OCI-LY1 (cell line): ENCODE measurements around the gene IQUB.

Experiments
- CTCF ChIP-seq: fragments of 200-600 bp; sonication (generic), shearing (Covaris generic); IDR thresholded peaks from 2 replicates; pipeline ENCODE4 v1.5.1; 2017; ENCODE audit warnings: mild to moderate bottlenecking, antibody characterized with exemption, low read length, moderate library complexity, mixed read lengths
- EZH2 ChIP-seq: fragments of 200-600 bp; sonication (generic), shearing (Covaris generic); IDR thresholded peaks from 2 replicates; pipeline ENCODE4 v1.8.0; 2017; ENCODE audit warnings: borderline replicate concordance, mixed run types, mild to moderate bottlenecking, antibody characterized with exemption, low read length, moderate library complexity, mixed read lengths

GRCh38 chr7:123472750-123473445 is 61.5 kb downstream of the IQUB start:
- TF ChIP-seq CTCF, result no peak
- no peak for TF ChIP-seq EZH2
